ENCODE results near the gene OTX1.
"Not testable (repeated sequence)": the region's sequence is repeated elsewhere in the genome, so short reads cannot be mapped to it uniquely, and the experiment has no call there.

The OTX1 gene

GRCh38 chr2:63050334-63051041 lies at the start of gene OTX1:
TSS of gene OTX1 (plus strand) at chr2:63050830. CDS start at chr2:63052991, 2,161 bp downstream.
- DNase-seq (ENCODE audit: low spot score) = peak; percentile 85

DNA sequence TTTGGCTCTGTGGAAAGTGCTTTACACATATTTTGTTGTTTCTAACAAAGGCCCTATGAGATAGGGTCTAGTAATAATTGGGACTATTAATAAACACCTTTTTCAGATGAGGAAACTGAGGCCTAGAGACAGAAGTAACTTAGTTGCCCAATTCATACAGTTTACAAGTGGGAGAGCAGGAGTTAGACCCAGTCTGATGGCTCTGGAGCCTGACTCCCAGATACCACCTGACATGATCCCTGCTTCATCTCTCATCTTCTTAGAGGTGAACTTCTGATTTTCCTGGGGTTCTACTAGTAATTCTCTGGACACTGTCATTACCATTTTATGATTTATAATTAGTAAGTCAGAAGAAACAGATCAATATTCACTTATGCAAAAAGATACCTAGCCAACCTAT lies 49.1 kb upstream of the OTX1 start:
- DNase-seq (ENCODE audit: low spot score) = no peak

GRCh38 chr2:63003351-63003750 lies 47.3 kb upstream of the OTX1 start:
- no peak for DNase-seq (ENCODE audit: low spot score)

DNA sequence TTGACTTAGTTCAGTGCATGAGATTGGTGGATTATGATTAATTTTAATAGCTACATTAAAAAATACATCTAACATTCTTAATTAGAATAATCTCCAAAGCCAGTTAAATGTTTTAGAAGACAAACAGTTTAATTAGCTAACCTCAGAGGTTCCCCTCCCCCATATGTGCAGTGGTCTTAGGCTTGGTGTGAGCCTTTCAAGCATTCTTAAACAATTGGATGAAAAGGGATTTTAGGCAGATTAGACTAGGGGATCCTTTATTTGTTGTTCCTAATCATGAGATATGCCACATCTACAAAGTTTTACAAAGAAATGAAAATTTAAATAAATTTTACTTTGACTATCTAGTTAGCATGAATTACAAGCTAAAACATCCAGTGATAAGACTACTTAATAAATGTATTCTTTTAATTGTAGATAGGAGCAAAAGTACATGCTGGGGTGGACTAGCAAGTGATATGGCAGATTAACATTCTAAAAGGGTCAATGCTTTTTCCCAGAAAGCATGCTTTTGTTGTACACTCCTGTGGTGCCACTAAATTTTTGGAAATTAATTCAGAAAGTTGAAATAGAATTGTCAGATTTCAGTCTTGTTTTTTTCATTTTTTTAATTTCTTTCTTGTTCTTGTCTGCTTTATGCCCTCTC lies 42.7 kb upstream of the OTX1 start:
- no peak for DNase-seq (ENCODE audit: low spot score)

- no peak for DNase-seq (ENCODE audit: low spot score)
These were observed 41.8 kb upstream of the OTX1 start for GRCh38 chr2:63008838-63009237.

DNA sequence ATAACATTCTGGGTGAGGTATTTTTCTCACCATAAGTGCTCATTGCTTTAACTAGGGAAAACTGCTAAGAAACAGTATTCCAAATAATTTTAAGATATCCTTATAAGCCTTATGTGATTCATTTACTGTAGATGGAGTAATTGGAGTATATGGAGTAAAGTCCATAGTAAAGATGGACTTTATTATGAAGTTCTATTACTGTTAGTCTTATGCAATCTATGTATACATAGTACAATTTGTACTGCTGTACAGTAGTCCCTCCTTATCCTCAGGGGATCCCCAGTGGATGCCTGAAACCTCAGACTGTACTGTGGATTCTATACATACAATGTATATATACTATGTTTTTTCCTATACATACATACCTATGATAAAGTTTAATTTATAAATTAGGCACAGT lies 41.1 kb upstream of the OTX1 start:
- DNase-seq (ENCODE audit: low spot score) = no peak

DNA sequence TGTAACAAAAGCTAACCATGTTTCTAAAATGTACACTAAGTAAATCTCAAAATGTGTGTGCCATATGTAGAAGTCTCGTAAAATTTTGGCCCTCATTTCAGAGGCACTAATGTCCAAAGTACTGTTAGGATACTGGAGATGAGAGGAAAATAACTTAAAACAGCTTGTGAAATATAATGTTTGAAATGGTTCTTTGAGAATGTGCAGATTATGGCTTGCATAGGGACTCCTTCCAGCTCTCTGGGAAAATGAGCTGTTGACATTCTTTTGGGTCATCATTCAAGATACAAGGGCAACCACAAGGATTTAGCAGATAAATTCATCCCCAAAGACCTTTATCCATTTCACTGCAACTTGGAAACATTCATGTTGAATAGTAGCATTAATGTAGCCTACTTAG lies 38.1 kb upstream of the OTX1 start:
- DNase-seq (ENCODE audit: low spot score) = no peak

GRCh38 chr2:63013438-63013837 lies 37.2 kb upstream of the OTX1 start:
- DNase-seq (ENCODE audit: low spot score) = no peak

- DNase-seq (ENCODE audit: low spot score) = no peak
These were observed 35.2 kb upstream of the OTX1 start for GRCh38 chr2:63015389-63015788.

GRCh38 chr2:63018439-63018838 lies 32.2 kb upstream of the OTX1 start:
- DNase-seq (ENCODE audit: low spot score) = no peak

DNA sequence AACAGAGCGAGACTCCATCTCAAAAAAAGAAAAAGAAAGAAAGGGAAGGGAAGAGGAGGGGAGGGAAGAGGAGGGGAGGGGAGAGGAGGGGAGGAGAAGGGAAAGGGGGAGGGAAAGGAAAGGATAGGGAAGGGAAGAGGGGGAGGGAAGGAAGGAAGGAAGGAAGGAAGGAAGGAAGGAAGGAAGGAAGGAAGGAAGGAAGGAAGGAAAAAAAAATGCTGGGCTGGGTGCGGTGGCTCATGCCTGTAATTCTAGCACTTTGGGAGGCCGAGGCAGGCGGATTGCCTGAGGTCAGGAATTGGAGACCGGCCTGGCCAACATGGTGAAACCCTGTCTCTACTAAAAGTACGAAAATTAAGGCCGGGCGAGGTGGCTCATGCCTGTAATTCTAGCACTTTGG lies 30.9 kb upstream of the OTX1 start:
- DNase-seq (ENCODE audit: low spot score) = not testable (repeated sequence)

DNA sequence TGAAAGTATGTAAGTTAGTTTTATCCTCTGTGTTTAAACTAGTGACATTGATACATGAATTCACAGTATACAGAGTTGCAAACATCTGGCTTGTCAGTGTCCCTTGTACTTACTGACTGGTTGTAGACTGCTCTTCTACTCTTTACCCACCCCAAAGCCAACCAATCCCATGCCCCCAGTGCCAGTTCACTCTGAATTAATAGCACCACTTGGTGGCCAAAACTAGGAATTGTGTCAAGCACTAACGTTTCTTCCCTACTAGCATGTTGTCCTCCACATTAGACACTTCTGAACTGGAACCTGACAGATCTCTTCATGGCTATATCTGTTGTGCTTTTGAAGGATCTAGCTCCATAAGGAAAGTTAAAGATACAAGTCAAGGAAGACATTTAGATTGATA lies 27.2 kb upstream of the OTX1 start:
- peak; percentile 42 for DNase-seq (ENCODE audit: low spot score)

DNA sequence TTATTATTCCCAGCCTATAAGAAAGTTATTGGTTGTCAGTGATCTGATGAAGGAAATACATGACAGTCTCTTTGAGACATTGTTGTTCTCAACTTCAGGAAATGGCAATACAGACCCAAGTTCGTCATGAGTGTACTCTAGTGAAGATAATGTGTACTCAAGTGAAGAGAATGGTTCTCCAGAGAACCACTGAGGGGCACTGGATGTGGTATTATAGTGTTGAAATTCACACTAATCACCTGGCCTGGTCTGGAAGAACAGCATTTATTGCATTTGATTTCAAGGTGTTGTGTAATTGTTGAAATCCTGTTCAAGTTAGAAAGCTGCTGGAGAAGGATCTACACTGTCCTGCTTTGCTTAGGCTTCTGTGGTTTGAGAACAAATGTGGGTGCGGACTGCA lies 23.4 kb upstream of the OTX1 start:
- no peak for DNase-seq (ENCODE audit: low spot score)

DNA sequence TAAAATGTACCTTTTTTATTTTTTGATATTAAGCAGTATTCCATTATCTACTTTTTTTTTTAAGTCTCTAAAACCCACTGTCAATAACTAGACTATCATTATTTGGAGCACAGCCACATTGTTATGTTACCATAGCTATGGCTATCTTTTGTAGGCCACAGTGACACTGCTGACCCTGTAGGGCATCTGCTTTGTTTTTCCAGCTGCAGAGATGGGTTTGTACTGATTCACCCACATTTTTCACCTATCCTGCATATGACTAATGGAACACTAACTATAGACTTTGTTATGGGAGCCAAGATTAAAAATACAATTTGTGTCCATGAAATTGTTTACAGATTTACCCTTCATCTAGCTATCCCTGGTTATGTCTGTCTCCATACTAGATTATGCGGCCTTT lies 21.6 kb upstream of the OTX1 start:
- DNase-seq (ENCODE audit: low spot score) = peak; percentile 46

DNA sequence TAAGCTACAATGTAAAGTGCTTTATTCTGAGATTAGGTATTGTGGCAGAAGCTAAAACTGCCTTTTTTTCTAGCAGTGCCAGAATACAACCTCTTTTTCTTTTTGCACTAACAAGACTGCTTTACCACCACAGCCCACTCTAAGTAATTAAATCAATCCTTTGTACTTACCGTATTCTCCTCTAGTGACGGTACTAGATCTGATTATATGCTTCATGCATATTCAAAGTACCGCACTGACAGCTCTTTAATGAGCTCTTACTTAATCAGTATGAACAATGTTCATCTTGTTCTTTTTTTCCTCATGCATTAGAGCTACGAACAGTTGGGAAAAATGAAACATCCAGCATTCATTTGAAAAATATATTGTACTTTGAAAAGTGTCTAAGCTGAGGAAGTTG lies 16.1 kb upstream of the OTX1 start:
- DNase-seq (ENCODE audit: low spot score) = no peak

DNA sequence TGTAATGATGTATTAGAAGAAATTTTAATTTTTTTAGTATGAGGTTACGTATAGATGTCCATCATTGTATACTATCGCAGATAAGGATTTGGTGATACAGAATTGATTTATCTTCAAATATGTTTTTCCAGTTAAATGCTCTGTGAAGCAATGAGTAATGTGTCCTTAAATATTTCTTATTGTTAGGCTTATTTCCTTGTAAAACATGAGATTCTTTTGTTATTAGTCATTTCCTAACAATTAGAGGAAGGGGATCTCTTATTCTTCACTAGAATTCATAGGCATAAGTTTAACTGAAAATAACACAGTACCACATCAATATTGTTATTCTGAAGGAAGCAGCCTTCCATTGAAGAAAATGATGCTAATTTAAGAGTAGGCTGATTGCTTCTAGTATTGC lies 15.5 kb upstream of the OTX1 start:
- DNase-seq (ENCODE audit: low spot score) = no peak

DNA sequence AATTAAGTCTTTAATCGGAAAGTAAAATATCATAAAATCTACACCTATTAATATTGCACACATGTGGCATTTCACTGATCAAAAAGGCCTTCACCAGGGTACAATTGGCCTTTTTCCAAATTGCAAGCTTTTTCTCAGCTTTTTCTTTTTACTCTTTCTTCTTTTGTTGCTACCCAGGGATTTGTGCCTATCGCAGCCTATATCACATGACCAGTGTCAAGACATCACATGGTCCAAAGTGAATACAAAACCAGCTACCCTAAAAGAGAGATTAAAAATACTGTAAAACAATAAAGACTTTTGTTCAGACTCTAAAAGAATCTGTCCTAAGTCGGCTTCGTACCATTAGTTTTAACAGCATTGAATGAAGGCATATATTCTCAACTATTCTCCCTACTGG lies 15.0 kb upstream of the OTX1 start:
- DNase-seq (ENCODE audit: low spot score) = no peak

GRCh38 chr2:63038034-63038433 lies 12.6 kb upstream of the OTX1 start:
- no peak for DNase-seq (ENCODE audit: low spot score)

DNA sequence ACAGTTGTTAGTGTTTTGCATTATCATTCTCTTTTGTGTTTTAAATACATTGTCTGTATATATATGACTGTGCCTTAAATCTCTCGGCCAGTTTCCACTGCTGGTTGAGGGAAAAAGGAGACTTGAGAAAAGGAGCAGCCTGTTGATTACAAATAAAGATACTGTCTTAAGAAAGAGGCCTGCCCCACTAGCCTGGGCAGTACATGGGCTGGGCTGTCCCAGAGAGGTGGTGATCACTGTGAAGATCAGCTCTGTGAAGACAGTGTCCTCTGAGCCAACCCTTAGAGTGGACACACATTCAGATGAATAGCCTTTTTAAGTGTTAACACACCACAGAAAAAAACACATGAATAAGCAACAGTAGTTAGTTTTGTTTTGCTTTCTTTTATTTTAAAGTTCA lies 10.0 kb upstream of the OTX1 start:
- no peak for DNase-seq (ENCODE audit: low spot score)

DNA sequence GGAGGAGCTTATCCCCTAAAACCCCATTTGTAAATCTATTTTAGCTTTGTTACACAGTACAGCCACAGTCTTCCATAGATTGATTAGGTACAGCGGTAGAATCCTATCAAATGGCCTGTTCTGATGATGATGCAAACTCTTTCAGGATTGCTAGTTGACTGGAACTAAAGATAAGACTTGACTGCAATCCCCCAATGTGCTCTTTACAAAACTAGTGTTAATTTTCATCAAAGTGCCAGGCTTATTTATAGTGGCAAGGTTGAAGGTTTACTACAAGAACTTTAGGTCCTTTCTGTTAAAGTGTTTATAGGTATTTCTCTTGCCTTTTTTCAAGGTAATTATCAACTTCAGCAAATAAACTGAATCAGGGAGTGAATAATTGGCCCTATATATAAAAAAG lies 9.0 kb upstream of the OTX1 start:
- DNase-seq (ENCODE audit: low spot score) = no peak

GRCh38 chr2:63044362-63045327 lies 6.0 kb upstream of the OTX1 start:
- DNase-seq (ENCODE audit: low spot score) = no peak

DNA sequence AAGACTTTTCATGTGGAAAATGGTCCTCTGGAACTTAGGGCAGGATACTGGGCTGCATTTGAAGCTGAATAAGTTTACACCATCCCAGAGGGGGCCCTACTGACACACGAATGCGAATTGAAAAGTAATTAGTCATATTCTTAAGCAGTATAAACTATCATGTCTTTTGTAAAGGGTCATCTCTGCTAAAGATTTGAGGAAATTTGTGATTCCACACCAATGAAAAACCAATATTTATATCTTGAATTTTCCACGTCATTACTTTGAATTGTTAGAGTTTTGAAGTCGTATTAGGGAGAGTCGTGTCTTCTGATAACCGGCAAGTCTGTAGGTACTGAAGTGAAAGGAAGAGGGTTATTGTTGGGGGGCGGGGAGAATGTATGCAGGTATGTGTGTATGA lies 4.1 kb upstream of the OTX1 start:
- DNase-seq (ENCODE audit: low spot score) = no peak

GRCh38 chr2:63046961-63047320 lies 3.7 kb upstream of the OTX1 start:
- DNase-seq (ENCODE audit: low spot score) = no peak

Measured in kidney tubule cell (primary cell).